ENCODE data around the gene SLC20A1. TPM values are rescaled to one million over a fixed set of nuclear protein-coding genes. Genes with fewer than 3 reads are reported as not detected.
A peak's percentile ranks its signal among the peaks of the same experiment; 100 is the strongest.

The SLC20A1 gene
- total RNA-seq, 1 experiment from 2014 or later = 209 TPM

- Histone ChIP-seq H3K27me3 (ENCODE audit: low read length) (no peaks in the 10 kb centered on the region), H3K36me3 (ENCODE audit: low read depth, low read length) (no peaks in the 10 kb centered on the region), H3K4me1 (ENCODE audit: insufficient read depth, low read length) (peaks cover 32% of the 10 kb centered on the region), H3F3A (ENCODE audit: low read length, unreplicated experiment) (no peaks in the 10 kb centered on the region), H3K4me2 (ENCODE audit: low read length) (no peak overlapping the region), H3K4me3 (ENCODE audit: low read length) (no peak overlapping the region), H3K27ac (ENCODE audit: low read length) (no peak overlapping the region), H3K9me2 (replicated peaks; ENCODE audit: low read length) (no peaks in the 10 kb centered on the region), H3K9ac (ENCODE audit: low read length) (no peak overlapping the region), H2AFZ (ENCODE audit: low read length) (no peak overlapping the region), H3K9me3 (ENCODE audit: low read length) (no peaks in the 10 kb centered on the region), H3K79me2 (ENCODE audit: low read length) (no peaks in the 10 kb centered on the region), H4K20me1 (ENCODE audit: low read length) (no peaks in the 10 kb centered on the region)
- TF ChIP-seq CTCF (conservative IDR thresholded peaks at IDR 0.05; ENCODE audit: low read depth, low read length) = no peak
- TF ChIP-seq EZH2 (IDR thresholded peaks at IDR 0.05; ENCODE audit: low read length, unreplicated experiment) = no peak
- no peak for TF ChIP-seq EZH2phosphoT487 (IDR thresholded peaks at IDR 0.05; ENCODE audit: borderline replicate concordance, low read length)
- DNase-seq = no peak
- POLR2A ChIA-PET (ENCODE audit: unreplicated experiment) = no interaction called here
- CTCF ChIA-PET = no interaction called here
- intact Hi-C loops (cut with micrococcal nuclease) = loop anchor here (5.0 kb wide), 1 partner anchor 33 kb away; no protein-coding TSS in a partner anchor
- no peak for ATAC-seq
- no TSS peak for BruUV-seq (replicated peaks)
These were observed 48.4 kb downstream of the SLC20A1 start for GRCh38 chr2:112694182-112694581.

- POLR2A ChIA-PET (ENCODE audit: unreplicated experiment) = no interaction called here
- TF ChIP-seq CTCF (conservative IDR thresholded peaks at IDR 0.05; ENCODE audit: low read depth, low read length) = no peak
- TF ChIP-seq EZH2 (IDR thresholded peaks at IDR 0.05; ENCODE audit: low read length, unreplicated experiment) = no peak
- TF ChIP-seq EZH2phosphoT487 (IDR thresholded peaks at IDR 0.05; ENCODE audit: borderline replicate concordance, low read length) = no peak
- H3K9ac ChIP-seq (ENCODE audit: low read length) = no peak overlapping the region
- H3K36me3 ChIP-seq (ENCODE audit: low read depth, low read length) = no peaks in the 10 kb centered on the region
- DNase-seq (no peak), ATAC-seq (no peak)
- no peak overlapping the region for H3K27ac ChIP-seq (ENCODE audit: low read length)
- no peaks in the 10 kb centered on the region for H3K79me2 ChIP-seq (ENCODE audit: low read length)
- CTCF ChIA-PET = no interaction called here
- H3K9me2 ChIP-seq (replicated peaks; ENCODE audit: low read length) = no peaks in the 10 kb centered on the region
- no peaks in the 10 kb centered on the region for H3K27me3 ChIP-seq (ENCODE audit: low read length)
- H3K4me3 ChIP-seq (ENCODE audit: low read length) = no peak overlapping the region
- no peaks in the 10 kb centered on the region for H4K20me1 ChIP-seq (ENCODE audit: low read length)
- no peaks in the 10 kb centered on the region for H3K9me3 ChIP-seq (ENCODE audit: low read length)
- no peaks in the 10 kb centered on the region for H3K4me1 ChIP-seq (ENCODE audit: insufficient read depth, low read length)
- H2AFZ ChIP-seq (ENCODE audit: low read length) = 0 out of 2 replicates have a peak overlapping the region, but pooled peaks have one; percentile 6
- no peak overlapping the region for H3K4me2 ChIP-seq (ENCODE audit: low read length)
- intact Hi-C loops (cut with micrococcal nuclease) = no loop called here
- no TSS peak for BruUV-seq (replicated peaks)
- no peaks in the 10 kb centered on the region for H3F3A ChIP-seq (ENCODE audit: low read length, unreplicated experiment)
These were observed 53.2 kb downstream of the SLC20A1 start for GRCh38 chr2:112698834-112699515.

GRCh38 chr2:112699984-112700667, 54.4 kb downstream of the SLC20A1 start:
- ATAC-seq = no peak

More at GRCh38 chr2:112699984-112700667, 54.4 kb downstream of the SLC20A1 start:
- Histone ChIP-seq H3K4me3 (ENCODE audit: low read length) (no peak overlapping the region), H3K79me2 (ENCODE audit: low read length) (no peaks in the 10 kb centered on the region), H3K27me3 (ENCODE audit: low read length) (no peaks in the 10 kb centered on the region), H3K27ac (ENCODE audit: low read length) (no peak overlapping the region), H3K9me3 (ENCODE audit: low read length) (no peaks in the 10 kb centered on the region), H3K9me2 (replicated peaks; ENCODE audit: low read length) (no peaks in the 10 kb centered on the region), H2AFZ (ENCODE audit: low read length) (no peak overlapping the region), H4K20me1 (ENCODE audit: low read length) (no peaks in the 10 kb centered on the region), H3F3A (ENCODE audit: low read length, unreplicated experiment) (no peaks in the 10 kb centered on the region), H3K36me3 (ENCODE audit: low read depth, low read length) (no peaks in the 10 kb centered on the region), H3K4me2 (ENCODE audit: low read length) (no peak overlapping the region), H3K4me1 (ENCODE audit: insufficient read depth, low read length) (no peaks in the 10 kb centered on the region), H3K9ac (ENCODE audit: low read length) (no peak overlapping the region)
- CTCF ChIA-PET = interaction anchor here (0.7 kb wide), 1 partner anchor 42 kb away, joined by 3 read pairs; no protein-coding TSS in a partner anchor
- no TSS peak for BruUV-seq (replicated peaks)
- POLR2A ChIA-PET (ENCODE audit: unreplicated experiment) = no interaction called here
- DNase-seq = no peak
- TF ChIP-seq EZH2phosphoT487 (IDR thresholded peaks at IDR 0.05; ENCODE audit: borderline replicate concordance, low read length) = no peak
- intact Hi-C loops (cut with micrococcal nuclease) = no loop called here

Data from PC-3 (cell line).